Fibroblast of skin of right biceps (primary cell): Measurements from ENCODE around the gene ENTREP3.
"Not testable (repeated sequence)": the region's sequence is repeated elsewhere in the genome, so short reads cannot be mapped to it uniquely, and the experiment has no call there.

Experiments
- DNase-seq: peaks from one replicate; pipeline ENCODE4 v3.0.0-alpha.2; 2013

ENTREP3 gene

GRCh38 chr1:155250633-155251449 is 4.4 kb downstream of the ENTREP3 start:
- peak; percentile 89 for DNase-seq

- no peak for DNase-seq
Measured at GRCh38 chr1:155250246-155250632, 5.0 kb downstream of the ENTREP3 start.

GRCh38 chr1:155247667-155248553 is 7.4 kb downstream of the ENTREP3 start:
- DNase-seq, result no peak

- not testable (repeated sequence) for DNase-seq
Measured at GRCh38 chr1:155246796-155247195, 8.5 kb downstream of the ENTREP3 start.

GRCh38 chr1:155245163-155245524 is 10.1 kb downstream of the ENTREP3 start:
- DNase-seq, result no peak

- peak; percentile 100 for DNase-seq
Measured at GRCh38 chr1:155244368-155245162, 10.7 kb downstream of the ENTREP3 start.

GRCh38 chr1:155242805-155243358 is 12.4 kb downstream of the ENTREP3 start:
- DNase-seq, result no peak

- no peak for DNase-seq
Measured at GRCh38 chr1:155241841-155242264, 13.4 kb downstream of the ENTREP3 start.

- peak; percentile 85 for DNase-seq
Measured at GRCh38 chr1:155241069-155241679, 14.1 kb downstream of the ENTREP3 start.

GRCh38 chr1:155236451-155236850 is 18.8 kb downstream of the ENTREP3 start:
- no peak for DNase-seq

- DNase-seq, result not testable (repeated sequence)
Measured at GRCh38 chr1:155235375-155235774, 19.9 kb downstream of the ENTREP3 start.

- not testable (repeated sequence) for DNase-seq
Measured at GRCh38 chr1:155233502-155233901, 21.8 kb downstream of the ENTREP3 start.

GRCh38 chr1:155232001-155232978 is 23.0 kb downstream of the ENTREP3 start:
- DNase-seq, result peak; percentile 71

- not testable (repeated sequence) for DNase-seq
Measured at GRCh38 chr1:155231302-155231701, 24.0 kb downstream of the ENTREP3 start.

GRCh38 chr1:155228096-155228427 is 27.2 kb downstream of the ENTREP3 start:
- DNase-seq, result no peak

- peak; percentile 100 for DNase-seq
Measured at GRCh38 chr1:155227261-155228095, 27.8 kb downstream of the ENTREP3 start.

- peak; percentile 41 for DNase-seq
Measured at GRCh38 chr1:155226910-155227260, 28.4 kb downstream of the ENTREP3 start.

GRCh38 chr1:155226188-155226909 is 28.9 kb downstream of the ENTREP3 start:
- DNase-seq, result peak; percentile 85

GRCh38 chr1:155225404-155225759 is 29.9 kb downstream of the ENTREP3 start:
- not testable (repeated sequence) for DNase-seq

- DNase-seq, result no peak
Measured at GRCh38 chr1:155223047-155223446, 32.2 kb downstream of the ENTREP3 start.
